Smooth muscle cell (in vitro differentiated cells): ENCODE measurements around the gene PLCB3. TPM values are rescaled to one million over a fixed set of nuclear protein-coding genes. Genes with fewer than 3 reads are reported as not detected.

Experiments
- DNase-seq: peaks from one replicate; lab custom pipeline; 2025; ENCODE audit not compliant: unreplicated experiment; lab: John Stamatoyannopoulos, UW
- H2AFZ ChIP-seq: fragments of 200-600 bp; sonication (generic); 2 replicates; pipeline ENCODE4 v1.6.0; 2016; ENCODE audit warnings: antibody characterized with exemption, low read depth, mild to moderate bottlenecking
- H3F3A ChIP-seq: fragments of 200-600 bp; sonication (generic); 2 replicates; pipeline ENCODE4 v1.6.0; 2017; ENCODE audit warnings: antibody characterized with exemption, low read depth
- H3K27ac ChIP-seq: fragments of 200-600 bp; sonication (generic); 2 replicates; pipeline ENCODE4 v1.5.1; 2016; ENCODE audit warnings: low read depth, mild to moderate bottlenecking
- H3K27me3 ChIP-seq: fragments of 200-600 bp; sonication (generic); 2 replicates; pipeline ENCODE4 v1.6.1; 2016; ENCODE audit warnings: low read depth, mild to moderate bottlenecking
- H3K36me3 ChIP-seq: fragments of 200-600 bp; sonication (generic); 2 replicates; pipeline ENCODE4 v1.5.1; 2016; ENCODE audit warnings: low read depth
- H3K4me1 ChIP-seq: fragments of 200-600 bp; sonication (generic); 2 replicates; pipeline ENCODE4 v1.5.1; 2016; ENCODE audit warnings: low read depth
- H3K4me2 ChIP-seq: fragments of 200-600 bp; sonication (generic); 2 replicates; pipeline ENCODE4 v1.6.0; 2016; ENCODE audit warnings: mild to moderate bottlenecking
- H3K4me3 ChIP-seq: fragments of 200-600 bp; sonication (generic); 2 replicates; pipeline ENCODE4 v1.5.1; 2016; ENCODE audit warnings: mild to moderate bottlenecking
- H3K79me2 ChIP-seq: fragments of 200-600 bp; sonication (generic); 2 replicates; pipeline ENCODE4 v1.6.0; 2016; ENCODE audit warnings: low read depth, mild to moderate bottlenecking
- H3K9ac ChIP-seq: fragments of 200-600 bp; sonication (generic); 2 replicates; pipeline ENCODE4 v1.6.0; 2016; ENCODE audit warnings: low read depth
- H3K9me3 ChIP-seq: fragments of 200-600 bp; sonication (generic); replicated peaks from 2 replicates; pipeline ENCODE4 v1.5.1; 2016; ENCODE audit warnings: low read depth
- H4K20me1 ChIP-seq: fragments of 200-600 bp; sonication (generic); 2 replicates; pipeline ENCODE4 v1.6.0; 2016; ENCODE audit warnings: low read depth
- CTCF ChIP-seq: fragments of 200-600 bp; sonication (generic); IDR thresholded peaks from 2 replicates; pipeline ENCODE4 v1.5.1; 2017; ENCODE audit warnings: borderline replicate concordance, mild to moderate bottlenecking, antibody characterized with exemption; ENCODE audit not compliant: insufficient read depth, poor library complexity, severe bottlenecking
- WGBS: methylation state at CpG from one replicate; pipeline ENCODE4 v1.1.7; 2016; ENCODE audit warnings: low lambda C conversion rate; 5-methylcytosine and 5-hydroxymethylcytosine counted together
- polyA plus RNA-seq: library from polyadenylated mRNA; unstranded; fragments of >200 nt; fragmentation: Nextera tagmentation; extraction: Ambion mirVana; gene quantifications from 2 replicates; pipeline ENCODE4 v1.2.1, GENCODE V29; 2016
- total RNA-seq: library from RNA; depleted of rRNA; stranded (reverse); fragments of >200 nt; gene quantifications from 2 replicates; pipeline ENCODE4 v1.2.3, GENCODE V29; 2014

Gene PLCB3
- total and polyA plus RNA-seq, 2 experiments from 2014 or later: 15.0 to 15.6 TPM

- WGBS: 91% methylated on average over 14 of the region's 18 CpGs
- H4K20me1 ChIP-seq: no peaks in the 10 kb centered on the region
- no peak overlapping the region for H3K4me2 ChIP-seq
- H3K4me3 ChIP-seq: no peak overlapping the region
- no peaks in the 10 kb centered on the region for H3K79me2 ChIP-seq
- no peak overlapping the region for H2AFZ ChIP-seq
- H3K9ac ChIP-seq: no peak overlapping the region
- H3K4me1 ChIP-seq: no peaks in the 10 kb centered on the region
- no peaks in the 10 kb centered on the region for H3K9me3 ChIP-seq
- no peaks in the 10 kb centered on the region for H3F3A ChIP-seq
- no peak for DNase-seq
- no peak for TF ChIP-seq CTCF
- H3K27me3 ChIP-seq: no peaks in the 10 kb centered on the region
- H3K27ac ChIP-seq: no peak overlapping the region
- no peaks in the 10 kb centered on the region for H3K36me3 ChIP-seq
Measured at GRCh38 chr11:64208796-64209562, 42.4 kb upstream of the PLCB3 start.

GRCh38 chr11:64209563-64209843 is 41.8 kb upstream of the PLCB3 start:
- no peaks in the 10 kb centered on the region for H3K27me3 ChIP-seq

GRCh38 chr11:64210301-64211020 is 40.9 kb upstream of the PLCB3 start:
- H3K4me1 ChIP-seq: no peaks in the 10 kb centered on the region
- no peaks in the 10 kb centered on the region for H3K36me3 ChIP-seq
- DNase-seq: no peak
- no peak overlapping the region for H3K4me3 ChIP-seq
- H4K20me1 ChIP-seq: no peaks in the 10 kb centered on the region
- H3K27me3 ChIP-seq: no peaks in the 10 kb centered on the region
- H3K79me2 ChIP-seq: no peaks in the 10 kb centered on the region
- no peaks in the 10 kb centered on the region for H3K9me3 ChIP-seq
- no peaks in the 10 kb centered on the region for H3F3A ChIP-seq
- H3K27ac ChIP-seq: no peak overlapping the region
- no peak overlapping the region for H3K9ac ChIP-seq
- H2AFZ ChIP-seq: no peak overlapping the region
- TF ChIP-seq CTCF: no peak
- H3K4me2 ChIP-seq: no peak overlapping the region
- 96% methylated on average over 24 of the region's 24 CpGs for WGBS

More at GRCh38 chr11:64209563-64209843, 41.8 kb upstream of the PLCB3 start:
- Histone ChIP-seq H3K9me3 (no peaks in the 10 kb centered on the region), H2AFZ (no peak overlapping the region), H3K79me2 (no peaks in the 10 kb centered on the region), H3K4me3 (no peak overlapping the region), H3K4me1 (no peaks in the 10 kb centered on the region), H4K20me1 (no peaks in the 10 kb centered on the region), H3K27ac (no peak overlapping the region), H3K36me3 (no peaks in the 10 kb centered on the region), H3K9ac (no peak overlapping the region), H3K4me2 (no peak overlapping the region), H3F3A (no peaks in the 10 kb centered on the region)
- TF ChIP-seq CTCF: no peak
- DNase-seq: no peak
- WGBS: 100% methylated on average over 8 of the region's 8 CpGs
